HL-60 (cell line): ENCODE measurements around the gene FGF21.

Experiments
- DNase-seq, 2 experiments: peaks; one replicate each; pipeline ENCODE4 v3.0.0-alpha.2; 2010 to 2020; ENCODE audit warnings: low read depth in 1 of 2, low spot score in 1 of 2
- H3K27ac ChIP-seq: fragments of 250-450 bp; sonication (Bioruptor Pico); replicated peaks from 2 replicates; pipeline ENCODE4 v1.5.1; 2020; ENCODE audit warnings: mild to moderate bottlenecking, moderate library complexity
- H3K27me3 ChIP-seq: fragments of 250-450 bp; sonication (Bioruptor Pico); 2 replicates; pipeline ENCODE4 v1.5.1; 2021; ENCODE audit warnings: mild to moderate bottlenecking, moderate library complexity; ENCODE audit not compliant: insufficient read depth, poor library complexity, severe bottlenecking
- H3K4me3 ChIP-seq: replicated peaks from 2 replicates; pipeline ENCODE4 v1.5.1; 2011; ENCODE audit warnings: mild to moderate bottlenecking, control low read depth, low read length; ENCODE audit not compliant: insufficient read depth
- CTCF ChIP-seq: IDR thresholded peaks from one replicate; pipeline ENCODE4 v1.5.1; 2011; ENCODE audit warnings: low read length, control low read depth, inconsistent platforms; ENCODE audit not compliant: insufficient read depth
- GABPA ChIP-seq: IDR thresholded peaks from 2 replicates; pipeline ENCODE4 v1.6.1; 2012; ENCODE audit warnings: low read depth
- POLR2AphosphoS5 ChIP-seq: IDR thresholded peaks from 2 replicates; pipeline ENCODE4 v1.6.1; 2012; ENCODE audit warnings: low read depth
- REST ChIP-seq: IDR thresholded peaks from 2 replicates; pipeline ENCODE4 v1.6.1; 2012; ENCODE audit warnings: low read depth; ENCODE audit not compliant: insufficient replicate concordance
- SPI1 ChIP-seq: IDR thresholded peaks from 2 replicates; pipeline ENCODE4 v1.6.1; 2012; ENCODE audit warnings: low read depth, mild to moderate bottlenecking, borderline replicate concordance

The FGF21 gene

GRCh38 chr19:48719263-48720171, 35.8 kb upstream of the FGF21 start, which contains the start of gene MAMSTR:
MAMSTR (minus strand) TSS chr19:48719725; CDS start chr19:48719031, 694 bp downstream.
- Histone ChIP-seq H3K4me3 (peak within 1 kb of the TSS; percentile 58), H3K27ac (peak within 1 kb of the TSS; percentile 80)
- no peak for DNase-seq

GRCh38 chr19:48720251-48720612, 35.1 kb upstream of the FGF21 start:
- no peak for DNase-seq
- TF ChIP-seq REST (no peak), POLR2AphosphoS5 (no peak), CTCF (no peak), SPI1 (no peak), GABPA (no peak)
- no peaks in the 10 kb centered on the region for H3K27me3 ChIP-seq
- H3K4me3 ChIP-seq: no peak overlapping the region
- H3K27ac ChIP-seq: no peak overlapping the region

More at GRCh38 chr19:48719263-48720171, 35.8 kb upstream of the FGF21 start, which contains the start of gene MAMSTR:
- H3K27me3 ChIP-seq: no peaks in the 10 kb centered on the region
- TF ChIP-seq GABPA (no peak), REST (no peak), SPI1 (no peak), CTCF (no peak), POLR2AphosphoS5 (no peak)

GRCh38 chr19:48720613-48721296, 34.6 kb upstream of the FGF21 start:
- Histone ChIP-seq H3K27me3 (no peaks in the 10 kb centered on the region), H3K4me3 (peak overlapping the region; percentile 58), H3K27ac (peak overlapping the region; percentile 80)
- peak; percentile 64 to 97 for DNase-seq
- no peak for TF ChIP-seq SPI1
- no peak for TF ChIP-seq GABPA
- no peak for TF ChIP-seq REST
- no peak for TF ChIP-seq CTCF
- TF ChIP-seq POLR2AphosphoS5: no peak
